ENCODE measurements around the gene EIF3F. TPM values are rescaled to one million over a fixed set of nuclear protein-coding genes. Genes with fewer than 3 reads are reported as not detected.

The EIF3F gene
- total RNA-seq, 1 donor from 2014 or later, result 324 TPM

GRCh38 chr11:8033305-8034105 is 46.4 kb downstream of the EIF3F start:
- no peak overlapping the region for H3K4me3 Mint-ChIP-seq
- DNase-seq (ENCODE audit: extremely low spot score, unreplicated experiment), result peak; percentile 76
- H3K36me3 Mint-ChIP-seq, result no peaks in the 10 kb centered on the region
- H3K4me1 Mint-ChIP-seq (ENCODE audit: unreplicated experiment), result peaks cover 24% of the 10 kb centered on the region
- peaks cover 28% of the 10 kb centered on the region for H3K27me3 Mint-ChIP-seq
- no peaks in the 10 kb centered on the region for H3K9me3 Mint-ChIP-seq
- H3K27ac Mint-ChIP-seq, result peak overlapping the region; percentile 56
- peak; percentile 92 for TF ChIP-seq CTCF (conservative IDR thresholded peaks at IDR 0.05)

- no peak overlapping the region for H3K4me3 Mint-ChIP-seq
- H3K27ac Mint-ChIP-seq, result no peak overlapping the region
- H3K4me1 Mint-ChIP-seq (ENCODE audit: unreplicated experiment), result peaks cover 24% of the 10 kb centered on the region
- H3K36me3 Mint-ChIP-seq, result no peaks in the 10 kb centered on the region
- no peak for TF ChIP-seq CTCF (conservative IDR thresholded peaks at IDR 0.05)
- peak; percentile 48 for DNase-seq (ENCODE audit: extremely low spot score, unreplicated experiment)
- peaks cover 27% of the 10 kb centered on the region for H3K27me3 Mint-ChIP-seq
- H3K9me3 Mint-ChIP-seq, result no peaks in the 10 kb centered on the region
Measured at GRCh38 chr11:8034106-8034585, 47.0 kb downstream of the EIF3F start.

- Mint-ChIP-seq H3K27ac (no peak overlapping the region), H3K27me3 (peaks cover 23% of the 10 kb centered on the region), H3K4me3 (no peak overlapping the region), H3K9me3 (no peaks in the 10 kb centered on the region), H3K4me1 (ENCODE audit: unreplicated experiment) (peaks cover 24% of the 10 kb centered on the region), H3K36me3 (no peaks in the 10 kb centered on the region)
- no peak for TF ChIP-seq CTCF (conservative IDR thresholded peaks at IDR 0.05)
- no peak for DNase-seq (ENCODE audit: extremely low spot score, unreplicated experiment)
Measured at GRCh38 chr11:8034604-8035190, 47.6 kb downstream of the EIF3F start.

GRCh38 chr11:8035200-8035855 is 48.2 kb downstream of the EIF3F start:
- no peak for TF ChIP-seq CTCF (conservative IDR thresholded peaks at IDR 0.05)
- H3K4me1 Mint-ChIP-seq (ENCODE audit: unreplicated experiment), result peaks cover 19% of the 10 kb centered on the region
- no peak overlapping the region for H3K4me3 Mint-ChIP-seq
- no peaks in the 10 kb centered on the region for H3K36me3 Mint-ChIP-seq
- peaks cover 17% of the 10 kb centered on the region for H3K27me3 Mint-ChIP-seq
- H3K9me3 Mint-ChIP-seq, result no peaks in the 10 kb centered on the region
- DNase-seq (ENCODE audit: extremely low spot score, unreplicated experiment), result peak; percentile 62
- H3K27ac Mint-ChIP-seq, result peak overlapping the region; percentile 37

- peak; percentile 60 for DNase-seq (ENCODE audit: extremely low spot score, unreplicated experiment)
- TF ChIP-seq CTCF (conservative IDR thresholded peaks at IDR 0.05), result no peak
- Mint-ChIP-seq H3K4me1 (ENCODE audit: unreplicated experiment) (peaks cover 19% of the 10 kb centered on the region), H3K36me3 (no peaks in the 10 kb centered on the region), H3K27me3 (peaks cover 12% of the 10 kb centered on the region), H3K27ac (no peak overlapping the region), H3K4me3 (no peak overlapping the region), H3K9me3 (no peaks in the 10 kb centered on the region)
Measured at GRCh38 chr11:8036002-8036802, 49.1 kb downstream of the EIF3F start.
